Kidney capillary endothelial cell (primary cell): ENCODE measurements around the gene RNF208.
A peak's percentile ranks its signal among the peaks of the same experiment; 100 is the strongest.
"Not testable (repeated sequence)": the region's sequence is repeated elsewhere in the genome, so short reads cannot be mapped to it uniquely, and the experiment has no call there.

Experiments used
- DNase-seq: peaks from one replicate; pipeline ENCODE4 v3.0.0-alpha.2; 2018; ENCODE audit warnings: low spot score

RNF208 gene

GRCh38 chr9:137222190-137223077 lies at the start of gene RNF208:
Gene RNF208, minus strand, starts transcription at chr9:137222240. Its CDS starts 1,028 bp downstream, at chr9:137221212.
- DNase-seq = no peak

GRCh38 chr9:137271696-137272076 lies 49.6 kb upstream of the RNF208 start:
- no peak for DNase-seq

- no peak for DNase-seq
These were observed 49.1 kb upstream of the RNF208 start for GRCh38 chr9:137270929-137271695.

GRCh38 chr9:137269231-137269772 lies 47.3 kb upstream of the RNF208 start:
- no peak for DNase-seq

GRCh38 chr9:137268538-137269201 lies 46.6 kb upstream of the RNF208 start:
- DNase-seq = peak; percentile 75

GRCh38 chr9:137267933-137268355 lies 45.9 kb upstream of the RNF208 start:
- DNase-seq = no peak

GRCh38 chr9:137266585-137267453 lies 44.8 kb upstream of the RNF208 start:
- DNase-seq = no peak

- DNase-seq = no peak
These were observed 44.1 kb upstream of the RNF208 start for GRCh38 chr9:137266162-137266527.

GRCh38 chr9:137265496-137266161 lies 43.6 kb upstream of the RNF208 start:
- DNase-seq = no peak

GRCh38 chr9:137264067-137264466 lies 42.0 kb upstream of the RNF208 start:
- DNase-seq = no peak

GRCh38 chr9:137263506-137263905 lies 41.5 kb upstream of the RNF208 start:
- DNase-seq = no peak

GRCh38 chr9:137262909-137263285 lies 40.9 kb upstream of the RNF208 start:
- DNase-seq = no peak

GRCh38 chr9:137262173-137262908 lies 40.3 kb upstream of the RNF208 start:
- not testable (repeated sequence) for DNase-seq

GRCh38 chr9:137256856-137257255 lies 34.8 kb upstream of the RNF208 start:
- DNase-seq = no peak

GRCh38 chr9:137256362-137256761 lies 34.3 kb upstream of the RNF208 start:
- DNase-seq = no peak

GRCh38 chr9:137255448-137256114 lies 33.5 kb upstream of the RNF208 start:
- no peak for DNase-seq

GRCh38 chr9:137254624-137255447 lies 32.8 kb upstream of the RNF208 start, which contains the start of gene NELFB:
Gene NELFB, plus strand, starts transcription at chr9:137255327.
- peak; percentile 80 for DNase-seq
